HTERT RPE-1 (cell line): ENCODE results near the gene PLCD4.

Experiments
- in situ Hi-C: fragments of 300-500 bp; cut with MboI; formaldehyde crosslinking; loops from 4 replicates; pipeline ENCODE4 v1.14.3; 2020; ENCODE audit warnings: low sequenced_read_pairs

PLCD4 gene

GRCh38 chr2:218618102-218618860 is 10.6 kb downstream of the PLCD4 start:
- in situ Hi-C loops = no loop called here

DNA sequence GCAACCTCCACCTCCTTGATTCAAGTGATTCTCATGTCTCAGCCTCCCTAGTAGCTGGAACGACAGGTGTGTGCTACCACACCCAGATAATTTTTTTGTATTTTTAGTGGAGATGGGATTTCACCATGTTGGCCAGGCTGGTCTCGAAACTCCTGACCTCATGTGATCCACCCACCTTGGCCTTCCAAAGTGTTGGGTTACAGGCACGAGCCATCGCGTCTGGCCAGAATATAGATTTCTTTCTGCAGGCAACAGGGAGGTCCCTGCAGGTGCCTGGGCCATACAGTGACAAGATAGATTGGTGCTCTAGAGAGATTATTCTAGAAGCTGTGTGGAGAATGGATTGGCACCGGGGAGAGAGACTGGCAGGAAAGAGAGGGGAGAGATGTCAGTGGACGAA is 13.3 kb downstream of the PLCD4 start:
- in situ Hi-C loops = no loop called here

- in situ Hi-C loops = no loop called here
These were observed 15.1 kb downstream of the PLCD4 start for GRCh38 chr2:218622606-218623365.

DNA sequence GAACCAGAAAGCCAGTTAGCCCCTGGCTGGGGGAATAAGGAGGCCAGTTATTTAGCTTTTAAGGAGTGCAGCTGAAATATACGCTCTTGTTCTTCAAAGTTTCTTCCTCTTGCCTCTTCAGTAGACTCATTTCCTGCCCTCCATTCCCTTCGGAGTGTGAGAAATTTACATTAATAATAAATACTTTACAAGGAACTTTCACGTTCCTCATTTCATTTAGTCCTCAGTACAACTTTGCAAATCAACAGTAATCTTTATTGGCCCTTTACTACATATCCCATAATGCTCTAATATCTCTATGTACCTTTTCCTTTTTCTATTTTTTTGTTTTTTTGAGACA is 15.6 kb downstream of the PLCD4 start:
- in situ Hi-C loops = no loop called here

GRCh38 chr2:218626369-218626768 is 18.7 kb downstream of the PLCD4 start:
- in situ Hi-C loops = no loop called here

DNA sequence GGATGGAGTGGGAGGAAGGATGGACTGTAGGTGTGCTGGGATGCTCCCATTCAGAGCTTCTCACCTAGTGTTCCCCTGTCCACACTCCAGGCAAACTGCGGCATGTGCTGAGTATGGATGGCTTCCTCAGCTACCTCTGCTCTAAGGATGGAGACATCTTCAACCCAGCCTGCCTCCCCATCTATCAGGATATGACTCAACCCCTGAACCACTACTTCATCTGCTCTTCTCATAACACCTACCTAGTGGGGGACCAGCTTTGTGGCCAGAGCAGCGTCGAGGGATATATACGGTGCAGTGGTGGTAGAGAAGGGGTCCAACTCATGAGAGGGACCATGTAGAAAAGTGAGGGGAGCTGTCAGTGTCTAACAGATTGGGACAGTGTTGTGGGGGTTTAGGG is 20.2 kb downstream of the PLCD4 start:
- in situ Hi-C loops = no loop called here

DNA sequence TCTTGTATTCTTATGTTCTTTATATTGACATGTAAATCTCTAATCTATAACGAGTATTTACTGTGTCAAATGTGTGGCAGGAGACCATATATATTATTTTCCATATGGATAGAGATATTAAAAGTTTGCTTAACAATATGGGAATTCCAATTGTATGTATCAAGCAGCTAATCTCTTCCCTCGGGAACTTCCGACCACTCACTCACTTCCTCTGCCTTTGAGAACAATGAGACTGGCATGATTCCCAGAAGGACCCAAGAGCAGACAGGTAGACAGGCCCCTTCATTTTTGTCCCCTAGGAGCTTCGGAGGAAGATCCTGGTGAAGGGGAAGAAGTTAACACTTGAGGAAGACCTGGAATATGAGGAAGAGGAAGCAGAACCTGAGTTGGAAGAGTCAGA is 24.1 kb downstream of the PLCD4 start:
- in situ Hi-C loops = no loop called here

DNA sequence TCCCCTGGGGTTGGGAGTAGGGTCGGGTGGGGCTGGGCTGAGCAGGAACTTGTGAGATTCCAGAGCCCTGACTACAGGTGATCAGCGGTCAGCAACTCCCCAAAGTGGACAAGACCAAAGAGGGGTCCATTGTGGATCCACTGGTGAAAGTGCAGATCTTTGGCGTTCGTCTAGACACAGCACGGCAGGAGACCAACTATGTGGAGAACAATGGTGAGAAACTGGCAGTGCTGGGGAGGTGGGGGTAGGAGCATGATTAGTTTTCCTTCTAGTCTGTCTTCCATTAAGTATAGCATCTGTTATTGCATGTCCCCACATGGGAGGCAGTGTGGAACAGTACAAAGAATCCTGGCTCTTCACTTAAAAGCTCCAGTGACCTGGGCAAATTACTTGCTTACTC is 28.0 kb downstream of the PLCD4 start:
- in situ Hi-C loops = no loop called here

GRCh38 chr2:218638372-218638771 is 30.7 kb downstream of the PLCD4 start:
- in situ Hi-C loops = no loop called here

DNA sequence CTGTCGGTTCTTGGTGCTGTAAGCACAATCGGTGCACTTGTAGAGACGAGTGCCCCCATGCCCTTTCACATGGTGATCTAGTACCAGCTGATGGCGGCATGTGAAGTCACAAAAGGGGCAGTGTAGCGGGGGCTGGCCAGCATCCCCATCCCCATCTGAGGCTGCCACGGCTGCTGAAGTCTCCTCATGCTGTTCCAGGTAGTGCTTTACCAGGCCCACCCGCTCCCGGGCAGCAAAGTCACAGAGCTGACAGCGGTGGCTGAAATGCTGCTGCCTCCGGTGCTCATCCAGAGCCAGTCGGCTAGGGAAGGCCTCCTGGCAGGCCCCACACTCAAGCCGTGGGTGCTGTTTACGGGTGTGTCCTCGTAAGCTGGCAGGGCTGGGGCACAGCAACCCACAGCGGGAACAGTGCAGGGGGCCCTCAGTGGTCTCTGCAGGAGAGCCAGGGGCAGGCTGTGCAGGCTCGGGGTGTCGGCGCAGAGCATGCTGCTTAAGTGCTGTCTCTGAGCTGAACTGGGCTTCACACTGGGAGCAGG is 34.5 kb downstream of the PLCD4 start:
- in situ Hi-C loops = no loop called here

DNA sequence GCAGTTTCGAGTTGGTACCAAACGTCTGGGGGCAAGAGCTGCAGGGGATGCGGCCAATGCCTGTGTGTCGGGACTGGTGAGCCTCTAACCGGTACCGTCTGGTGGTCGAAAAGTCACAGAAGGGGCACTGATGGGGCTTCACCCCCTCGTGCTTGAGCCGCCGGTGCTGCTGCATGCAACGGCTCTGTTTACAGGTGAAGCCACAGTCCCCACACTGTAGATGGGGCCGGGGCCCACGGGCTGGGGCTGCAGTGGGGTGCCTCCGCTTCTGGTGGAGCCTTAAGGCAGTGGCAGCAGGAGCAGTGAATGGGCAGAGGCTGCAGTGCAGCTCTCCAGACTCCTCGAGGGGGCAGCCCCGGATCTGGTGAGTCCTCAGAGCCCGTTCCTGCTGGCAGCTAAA is 35.1 kb downstream of the PLCD4 start:
- in situ Hi-C loops = no loop called here

GRCh38 chr2:218643751-218644310 is 36.1 kb downstream of the PLCD4 start:
- in situ Hi-C loops = no loop called here

GRCh38 chr2:218644721-218645120 is 37.0 kb downstream of the PLCD4 start:
- in situ Hi-C loops = no loop called here

DNA sequence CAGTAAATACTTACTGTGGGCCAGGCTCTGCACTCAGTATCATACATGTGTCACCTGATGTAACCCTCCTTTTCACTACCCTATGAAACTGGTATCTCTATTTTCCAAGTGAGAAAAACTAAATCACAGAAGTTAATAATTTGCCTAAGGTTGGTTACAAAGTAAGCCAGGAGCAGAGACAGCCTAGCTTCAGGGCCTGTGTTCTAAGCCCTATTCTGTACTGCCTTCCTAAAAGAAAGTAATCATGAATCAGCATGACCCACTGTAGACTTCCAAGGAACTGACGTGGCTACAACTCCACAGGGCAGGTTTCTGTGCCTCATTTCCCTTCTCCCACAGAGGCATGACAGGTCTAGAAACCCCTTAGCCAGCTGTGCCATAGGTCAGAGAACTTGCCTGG is 37.4 kb downstream of the PLCD4 start:
- in situ Hi-C loops = no loop called here

DNA sequence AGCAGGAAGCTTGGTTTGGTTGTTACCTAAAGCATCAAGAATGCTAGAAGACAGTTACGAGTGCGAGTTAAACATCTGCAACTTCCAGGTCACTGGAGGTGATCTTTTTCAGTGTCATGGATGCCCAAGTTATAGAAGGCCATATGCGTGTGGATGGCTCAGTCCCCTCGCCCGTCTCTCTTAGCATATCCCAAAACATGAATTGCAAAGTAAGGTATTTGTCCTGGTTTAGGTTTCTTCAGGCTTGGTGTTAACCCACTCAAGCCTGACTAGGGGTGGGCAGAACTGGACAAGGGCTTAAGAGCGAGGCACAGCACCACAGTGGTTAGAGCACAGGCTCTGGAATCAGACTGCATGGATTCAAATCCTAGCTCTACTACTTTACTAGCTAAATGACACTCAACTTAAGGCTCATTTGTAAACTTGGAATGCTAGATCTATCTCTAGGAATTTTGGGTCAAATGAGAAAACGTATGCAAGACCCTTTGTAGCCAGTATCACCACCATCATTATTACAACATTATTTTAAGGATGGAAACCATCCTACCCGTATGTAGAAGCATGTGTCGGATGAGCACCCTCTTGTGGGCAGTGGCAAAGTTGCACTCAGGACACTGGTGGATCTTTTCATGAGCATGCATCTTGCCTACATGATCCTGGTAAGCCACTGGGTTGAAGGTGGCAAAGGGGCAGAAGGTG is 40.5 kb downstream of the PLCD4 start:
- in situ Hi-C loops = no loop called here

DNA sequence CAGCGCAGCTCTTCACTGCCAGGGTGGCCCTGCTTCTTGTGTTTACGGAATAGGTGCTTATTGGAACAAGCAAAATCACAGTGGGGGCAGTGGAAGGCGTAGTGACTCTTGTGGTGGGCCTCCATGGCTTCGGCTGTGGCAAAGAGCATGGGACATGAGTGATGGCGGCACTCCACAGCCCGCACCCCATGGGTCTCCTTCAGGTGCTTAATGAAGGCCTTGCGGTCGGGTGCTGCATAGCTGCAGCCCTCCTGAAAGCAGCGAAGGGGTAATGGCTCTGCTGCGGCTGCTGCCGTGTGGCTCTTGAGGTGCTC is 41.0 kb downstream of the PLCD4 start:
- in situ Hi-C loops = no loop called here

- in situ Hi-C loops = no loop called here
These were observed 48.1 kb downstream of the PLCD4 start for GRCh38 chr2:218655751-218656150.

GRCh38 chr2:218658671-218659257 is 51.1 kb downstream of the PLCD4 start:
- in situ Hi-C loops = no loop called here

GRCh38 chr2:218659258-218659987 is 51.7 kb downstream of the PLCD4 start, which contains the start of the genes BCS1L and ZNF142:
Gene BCS1L, plus strand, starts transcription at chr2:218659683. Its CDS starts 1,305 bp downstream, at chr2:218660988.
Gene ZNF142, minus strand, starts transcription at chr2:218659623. Its CDS starts 3,194 bp downstream, at chr2:218656429.
- in situ Hi-C loops = no loop called here

DNA sequence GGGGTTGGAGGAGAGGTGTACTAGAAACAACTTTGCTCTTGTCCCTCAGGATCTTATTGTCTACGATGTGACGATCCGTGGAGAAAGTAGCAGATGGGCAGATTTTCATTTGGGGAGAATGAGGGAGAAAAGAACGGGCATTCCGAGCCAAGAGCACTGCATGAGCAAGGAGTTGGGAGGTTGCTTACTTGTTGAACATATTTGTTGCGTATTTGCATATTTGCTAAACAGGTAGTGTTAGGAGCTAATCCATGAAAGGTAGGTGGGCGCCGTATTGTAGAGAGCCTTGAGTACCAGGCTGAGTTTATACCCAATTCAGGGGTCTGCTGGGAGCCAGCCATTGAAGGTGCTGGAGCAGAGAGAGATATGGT is 52.3 kb downstream of the PLCD4 start:
- in situ Hi-C loops = no loop called here
